K562 (cell line): ENCODE results near the gene SLC29A3. TPM values are rescaled to one million over a fixed set of nuclear protein-coding genes. Genes with fewer than 3 reads are reported as not detected.

Experiments
- ATAC-seq: fragments of 200-7000 bp; cut with Tn5 transposase; 3 replicates; pipeline ENCODE4 v1.9.1; 2020; ENCODE audit warnings: moderate library complexity
- BruUV-seq: library from RNA; stranded (reverse); fragments of 400-500 nt; replicated peaks from 2 replicates; lab custom pipeline; 2021; lab: Mats Ljungman, UMichigan
- CTCF ChIA-PET: fragments of 300-600 bp; formaldehyde crosslinking; extraction: SDS; loops from one replicate; lab custom pipeline; 2021; ENCODE audit warnings: low intra/inter-chr PET ratio; lab: Yijun Ruan, JAX
- POLR2A ChIA-PET: fragments of 300-600, 350-650 bp; sonication (Branson Sonifier 250); formaldehyde crosslinking; extraction: SDS; loops from one replicate; lab custom pipeline; 2021; ENCODE audit warnings: antibody characterized with exemption, inconsistent platforms; lab: Yijun Ruan, JAX
- DNase-seq, 4 experiments: peaks; one replicate each; pipeline versions ENCODE4 v3.0.0 to v3.0.0-alpha.2; 2011 to 2018; ENCODE audit warnings: low spot score in 3 of 4, mixed read lengths in 3 of 4; ENCODE audit errors: extremely low read depth in 1 of 4
- FAIRE-seq: peaks from 2 replicates; lab custom pipeline; 2011; peaks lifted over from hg19 to GRCh38; lab: Jason Lieb, UNC
- H2AFZ ChIP-seq: 2 replicates; pipeline ENCODE4 v1.6.0; 2011; ENCODE audit warnings: low read depth, low read length, control low read depth, inconsistent platforms
- H3K27ac ChIP-seq: fragments of 200-600 bp; 3 replicates; pipeline ENCODE4 v1.8.0; 2011; ENCODE audit warnings: low read depth, mild to moderate bottlenecking, control low read depth, inconsistent platforms, low read length, moderate library complexity, mixed read lengths; ENCODE audit errors: extremely low read depth
- H3K27me3 ChIP-seq, 2 experiments: fragments of 300-600 bp in 1 of 2; 2 replicates in 1 of 2; 3 replicates in 1 of 2; pipeline versions ENCODE4 v1.6.0 to v1.8.0; 2011; ENCODE audit warnings: inconsistent platforms in 2 of 2, low read length in 2 of 2, mild to moderate bottlenecking in 1 of 2, mixed read lengths in 1 of 2, moderate library complexity in 1 of 2; ENCODE audit not compliant: control insufficient read depth in 2 of 2, insufficient read depth in 2 of 2
- H3K36me3 ChIP-seq: fragments of 300-600 bp; 3 replicates; pipeline ENCODE4 v1.8.0; 2011; ENCODE audit warnings: mild to moderate bottlenecking, low read length, inconsistent platforms; ENCODE audit not compliant: control insufficient read depth, insufficient read depth
- H3K4me1 ChIP-seq, 2 experiments: fragments of 200-600 bp in 1 of 2; replicated peaks in 1 of 2; 2 replicates in 1 of 2; 3 replicates in 1 of 2; pipeline versions ENCODE4 v1.5.1 to v1.8.0; 2011; ENCODE audit warnings: inconsistent platforms in 2 of 2, low read length in 2 of 2, mild to moderate bottlenecking in 1 of 2, mixed read lengths in 1 of 2, moderate library complexity in 1 of 2; ENCODE audit not compliant: control insufficient read depth in 2 of 2, insufficient read depth in 2 of 2
- H3K4me2 ChIP-seq: 2 replicates; pipeline ENCODE4 v1.6.1; 2011; ENCODE audit warnings: low read length, control low read depth, inconsistent platforms, mixed read lengths; ENCODE audit not compliant: insufficient read depth
- H3K4me3 ChIP-seq: fragments of 200-600 bp; sonication (generic), shearing (Covaris generic); 2 replicates; pipeline ENCODE4 v1.5.1; 2016; ENCODE audit warnings: control low read depth, inconsistent platforms
- H3K79me2 ChIP-seq: fragments of 200-600 bp; 3 replicates; pipeline ENCODE4 v1.8.0; 2011; ENCODE audit warnings: low read length, inconsistent platforms; ENCODE audit not compliant: control insufficient read depth, insufficient read depth
- H3K9ac ChIP-seq, 2 experiments: 2 replicates each; pipeline versions ENCODE4 v1.6.0 to v1.6.1; 2011; ENCODE audit warnings: low read depth in 2 of 2, low read length in 2 of 2, control low read depth in 1 of 2, inconsistent platforms in 1 of 2, mild to moderate bottlenecking in 1 of 2, mixed read lengths in 1 of 2; ENCODE audit not compliant: insufficient read depth in 1 of 2
- H3K9me1 ChIP-seq: one replicate; pipeline ENCODE4 v1.6.0; 2011; ENCODE audit warnings: inconsistent platforms, mild to moderate bottlenecking, low read length, moderate library complexity; ENCODE audit not compliant: control insufficient read depth, insufficient read depth
- H3K9me3 ChIP-seq: replicated peaks from 2 replicates; pipeline ENCODE4 v1.5.1; 2011; ENCODE audit warnings: low read depth, low read length, inconsistent platforms; ENCODE audit not compliant: control insufficient read depth, insufficient read depth
- H4K20me1 ChIP-seq: replicated peaks from 2 replicates; pipeline ENCODE4 v1.6.1; 2011; ENCODE audit warnings: low read length, inconsistent platforms, mixed read lengths; ENCODE audit not compliant: control insufficient read depth, insufficient read depth
- LEF1 ChIP-seq: fragments of 450-650 bp; IDR thresholded peaks from 2 replicates; pipeline ENCODE4 v1.6.1; 2016; ENCODE audit warnings: mild to moderate bottlenecking
- ZBTB12 ChIP-seq: fragments of 250-450 bp; sonication (Bioruptor Pico); IDR thresholded peaks from 2 replicates; pipeline ENCODE4 v1.4.0; 2020
- ZBTB34 ChIP-seq: fragments of 250-450 bp; sonication (Bioruptor Pico); IDR thresholded peaks from 2 replicates; pipeline ENCODE4 v1.8.0; 2021; ENCODE audit warnings: mild to moderate bottlenecking, moderate library complexity
- ZC3H8 ChIP-seq: fragments of 450-650 bp; IDR thresholded peaks from 2 replicates; pipeline ENCODE4 v1.6.1; 2017
- ZNF277 ChIP-seq: fragments of 250-450 bp; sonication (Bioruptor Pico); IDR thresholded peaks from 2 replicates; pipeline ENCODE4 v1.8.0; 2022; ENCODE audit warnings: inconsistent platforms, mild to moderate bottlenecking, moderate library complexity, borderline replicate concordance
- ZNF449 ChIP-seq: fragments of 250-450 bp; sonication (Bioruptor Pico); IDR thresholded peaks from 2 replicates; pipeline ENCODE4 v1.8.0; 2022; ENCODE audit warnings: moderate library complexity, mild to moderate bottlenecking, inconsistent platforms
- WGBS: fragments of 100-300 bp; shearing (Covaris generic); methylation state at CpG from one replicate; pipeline ENCODE4 v1.1.6; 2016; ENCODE audit warnings: low coverage, mixed read lengths; ENCODE audit not compliant: insufficient coverage; ENCODE audit errors: missing lambda C conversion rate; 5-methylcytosine and 5-hydroxymethylcytosine counted together
- in situ Hi-C: fragments of 300-500 bp; cut with MboI; formaldehyde crosslinking; loops from 4 replicates; pipeline ENCODE4 v1.15.0; 2018; ENCODE audit warnings: inconsistent platforms, mixed read lengths
- intact Hi-C: fragments of 100-400 bp; cut with micrococcal nuclease; formaldehyde crosslinking; loops from 2 replicates; pipeline ENCODE4 v1.14.2; 2022
- polyA plus RNA-seq, 8 experiments: library from polyadenylated mRNA; depleted of rRNA in 4 of 8; stranded (reverse) in 5 of 8; unstranded in 3 of 8; fragments of >200 nt; fragmentation: Nextera tagmentation in 2 of 8; fragmentation: Illumina TruSeq in 1 of 8; extraction: Ambion mirVana in 2 of 8; extraction: Trizol in 1 of 8; gene quantifications; 2 replicates each; pipeline versions ENCODE4 v1.2.1 to v1.2.3, GENCODE V29; 2011 to 2014; ENCODE audit warnings: inconsistent platforms in 1 of 8, missing spikeins in 1 of 8
- total RNA-seq, 7 experiments: library from RNA; depleted of rRNA in 6 of 7; stranded (reverse); fragments of >200 nt in 6 of 7; fragmentation: Illumina TruSeq in 2 of 7; extraction: Trizol in 2 of 7; gene quantifications; 2 replicates each; pipeline versions ENCODE4 v1.2.1 to v1.2.3, GENCODE V29; 2011 to 2021; ENCODE audit warnings: low replicate concordance in 1 of 7

SLC29A3 gene
- total and polyA plus RNA-seq, 9 of the 15 experiments (the other 6 are each of a cell fraction or from before 2014, with no cell fraction given), result 2.1 to 10.7 (median 4.6) TPM

- no peaks in the 10 kb centered on the region for H4K20me1 ChIP-seq
- intact Hi-C loops, result no loop called here
- no peak for FAIRE-seq
- no peak for DNase-seq
- no peak overlapping the region for H3K4me2 ChIP-seq
- H3K4me3 ChIP-seq, result no peak overlapping the region
- H3K27me3 ChIP-seq, result no peaks in the 10 kb centered on the region
- no peak overlapping the region for H2AFZ ChIP-seq
- peaks cover 16% of the 10 kb centered on the region; the same call in 2 of the 3 replicates for H3K36me3 ChIP-seq
- ChIA-PET CTCF (interaction anchor here (1.7 to 2.8 kb wide), 2 partner anchors 16 to 576 kb away, joined by 4 to 11 read pairs; no protein-coding TSS in a partner anchor), POLR2A (interaction anchor here (0.6 to 2.1 kb wide), 9 partner anchors 9 to 421 kb away, joined by 3 to 9 read pairs (median 5); no protein-coding TSS in a partner anchor)
- no peaks in the 10 kb centered on the region for H3K9me3 ChIP-seq
- H3K4me1 ChIP-seq, result peaks cover 10 to 23% of the 10 kb centered on the region in 2 experiments; a peak in 4 of 5 replicates
- no peak overlapping the region for H3K27ac ChIP-seq
- in situ Hi-C loops, result loop anchor here (25.0 kb wide), 1 partner anchor 1017 kb away; no protein-coding TSS in a partner anchor
- H3K79me2 ChIP-seq, result 0 out of 3 replicates have a peak, but pooled peaks cover 2% of the 10 kb centered on the region
- peak overlapping the region in 1 of 2 experiments; percentile 27; a peak in 1 of 4 replicates for H3K9ac ChIP-seq
- BruUV-seq, result no TSS peak
- WGBS, result 76% methylated on average over 5 of the region's 5 CpGs
- no peak for ATAC-seq
- no peaks in the 10 kb centered on the region for H3K9me1 ChIP-seq
- TF ChIP-seq ZBTB12 (CRISPR knock-in tag) (no peak), LEF1 (no peak), ZC3H8 (no peak), ZNF277 (CRISPR knock-in tag) (no peak), ZBTB34 (CRISPR knock-in tag) (no peak), ZNF449 (no peak)
These were observed 1.5 kb downstream of the SLC29A3 start for GRCh38 chr10:71320592-71320991.
